HG03060 (cell line): Measurements from ENCODE around the gene ICOSLG.
"Not testable (repeated sequence)": the region's sequence is repeated elsewhere in the genome, so short reads cannot be mapped to it uniquely, and the experiment has no call there.

Experiments
- ATAC-seq: cut with Tn5 transposase; IDR thresholded peaks from one replicate; pipeline ENCODE4 v1.9.1; 2021; ENCODE audit warnings: low read depth, moderate number of reproducible peaks; ENCODE audit not compliant: unreplicated experiment

The ICOSLG gene

DNA sequence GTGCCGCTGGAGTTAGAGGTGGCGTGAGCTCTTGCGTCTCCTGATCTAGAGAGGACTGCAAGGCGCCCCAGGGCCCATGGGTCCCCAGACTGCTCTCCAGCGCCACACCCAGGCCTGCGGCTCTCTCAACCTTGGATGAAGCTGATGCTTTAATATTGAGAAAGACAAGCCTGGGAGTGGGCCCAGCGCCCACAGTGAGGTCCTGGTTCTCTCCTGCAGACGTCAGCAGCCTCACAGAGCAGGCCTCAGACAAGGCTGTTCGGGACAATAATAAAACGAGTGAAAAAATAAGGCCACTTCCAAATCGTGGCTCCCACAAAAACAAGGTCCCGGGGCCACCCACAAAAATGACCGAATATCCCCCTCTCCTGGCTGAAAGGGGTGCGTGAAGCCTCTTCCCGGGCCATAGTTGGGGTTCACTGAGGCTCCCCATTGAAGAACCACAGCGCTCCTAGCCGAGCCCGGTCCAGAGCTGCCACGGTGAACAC lies 27.0 kb upstream of the ICOSLG start:
- no peak for ATAC-seq

DNA sequence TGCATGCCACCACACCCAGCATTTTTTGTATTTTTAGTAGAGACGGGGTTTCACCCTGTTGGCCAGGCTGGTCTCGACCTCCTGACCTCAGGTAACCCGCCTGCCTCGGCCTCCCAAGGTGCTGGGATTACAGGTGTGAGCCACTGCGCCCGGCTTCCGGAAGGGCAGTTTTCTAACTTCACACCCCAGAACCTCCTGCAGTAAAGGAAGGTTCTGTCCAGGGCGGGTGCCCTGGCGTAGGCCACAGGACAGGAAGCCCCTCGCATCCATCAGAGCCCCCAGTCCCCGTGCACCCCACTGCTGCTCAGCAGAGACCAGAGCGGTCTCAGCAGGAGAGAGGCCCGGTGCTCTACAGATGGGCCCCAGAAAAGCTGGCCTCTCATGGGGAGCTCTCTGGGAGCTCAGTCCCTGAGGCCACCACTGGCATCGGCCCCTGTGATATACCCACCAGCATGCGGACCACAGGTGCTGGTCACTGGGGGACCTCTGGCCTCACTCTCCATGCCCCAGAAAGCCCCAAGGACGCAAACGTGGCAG lies 25.1 kb upstream of the ICOSLG start:
- ATAC-seq: no peak

DNA sequence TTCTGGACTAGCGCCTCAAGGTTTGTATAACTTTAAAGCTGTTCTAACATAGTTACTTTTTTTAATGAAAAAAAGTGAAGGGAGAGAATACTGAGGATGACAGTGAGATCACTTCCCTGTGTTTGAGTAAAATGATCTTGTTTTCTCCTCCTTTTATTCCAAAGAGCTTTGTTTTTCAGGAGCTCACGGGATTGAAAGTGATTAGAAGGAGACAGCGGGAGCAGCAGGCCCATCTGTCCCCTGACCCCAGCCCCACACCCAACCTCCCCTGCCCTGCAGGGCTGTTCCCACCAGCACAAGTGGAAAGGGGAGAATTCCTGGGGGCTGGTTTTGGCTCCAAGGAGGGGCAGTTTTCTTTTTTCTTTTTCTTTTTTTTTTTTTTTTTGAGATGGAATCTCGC lies 23.0 kb upstream of the ICOSLG start:
- ATAC-seq: no peak

DNA sequence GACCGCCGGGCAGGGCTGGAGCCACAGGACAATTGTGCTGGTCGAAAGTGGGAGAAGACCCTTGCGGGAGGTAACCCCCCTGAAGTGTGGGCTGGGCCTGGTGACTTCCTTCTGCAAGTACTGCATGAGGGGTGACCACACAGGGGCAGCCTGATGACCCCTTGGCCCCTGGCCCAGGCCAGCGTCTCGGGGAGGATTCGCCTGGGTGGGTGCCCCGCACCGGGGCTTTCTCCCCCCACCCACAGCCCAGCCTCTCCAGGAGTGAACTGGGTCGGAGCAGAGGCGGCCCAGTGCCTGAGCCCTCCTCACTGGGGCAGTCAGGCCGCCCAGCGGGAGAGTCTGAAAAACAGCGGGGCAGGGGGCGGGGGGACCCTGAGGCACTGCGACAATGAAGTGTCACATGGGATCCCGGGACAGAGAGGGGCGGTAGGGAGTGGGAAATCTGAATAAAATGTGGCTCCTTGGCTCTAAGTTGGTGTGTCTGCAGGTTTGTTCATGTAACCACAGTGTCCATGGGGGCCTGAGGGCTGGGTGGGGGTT lies 22.5 kb upstream of the ICOSLG start:
- no peak for ATAC-seq

DNA sequence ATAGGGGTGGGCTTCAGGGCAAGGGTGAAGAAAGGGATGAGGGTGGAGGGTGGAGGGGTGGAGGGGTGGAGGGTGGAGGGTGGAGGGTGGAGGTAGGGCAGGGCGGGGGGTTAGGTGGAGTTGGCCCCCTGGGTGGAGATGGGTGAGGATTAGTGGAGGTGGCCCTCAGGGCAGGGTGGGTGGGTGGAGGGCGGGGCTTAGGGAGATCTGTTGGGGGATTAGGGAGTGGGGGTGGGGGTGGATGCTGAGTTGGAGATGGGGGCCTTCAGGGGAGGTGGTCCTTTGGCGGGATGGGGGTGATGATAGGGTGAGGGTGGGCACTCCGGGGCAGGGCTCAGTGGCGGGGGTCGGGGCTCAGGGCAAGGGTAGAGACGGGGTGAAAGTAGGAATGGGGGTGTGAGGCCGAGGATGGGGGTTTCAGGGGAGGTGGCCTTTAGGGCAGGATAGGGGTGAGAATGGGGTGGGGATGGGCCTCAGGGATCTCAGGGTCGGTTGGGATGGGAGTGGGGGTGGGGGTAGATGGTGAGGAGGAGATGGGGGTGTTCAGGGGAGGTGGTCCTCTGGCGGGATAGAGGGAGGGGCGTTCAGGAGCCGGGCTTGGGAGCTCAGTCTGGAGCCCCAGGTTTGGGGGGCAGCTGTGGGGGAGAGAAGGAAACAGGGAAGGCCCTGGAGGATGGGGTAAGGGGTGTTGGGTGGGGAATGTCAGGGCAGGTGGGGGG lies 21.8 kb upstream of the ICOSLG start:
- no peak for ATAC-seq

DNA sequence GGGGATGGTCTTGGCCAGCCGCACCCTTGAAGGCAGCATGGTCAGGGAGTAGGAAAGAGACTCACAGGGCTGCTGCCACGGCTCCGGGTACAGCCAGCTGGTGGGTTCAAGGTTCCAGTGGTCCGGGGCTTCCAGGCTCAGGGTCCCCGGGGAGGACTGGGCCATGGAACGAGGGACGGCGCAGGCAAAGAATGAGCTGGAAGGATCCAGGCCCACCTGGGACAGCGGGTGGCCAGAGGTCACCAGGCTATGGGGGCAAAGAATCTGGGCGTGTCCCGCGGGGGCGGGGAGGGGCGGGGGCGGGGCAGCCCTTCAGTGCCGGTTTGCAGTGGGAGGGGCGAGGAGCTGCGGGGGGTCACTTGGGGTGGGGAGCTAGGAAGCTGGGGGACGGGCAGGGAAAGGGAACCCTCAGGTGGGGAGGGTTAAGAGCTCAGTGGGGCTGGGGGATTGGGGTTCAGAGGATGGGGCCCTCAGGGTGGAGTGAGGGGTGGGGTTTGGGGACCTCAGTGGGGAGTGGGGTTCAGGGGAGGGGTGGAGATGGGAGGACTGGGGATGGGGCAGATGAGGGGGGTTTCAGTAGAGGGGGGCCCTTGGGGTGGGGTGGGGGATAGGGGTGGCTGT lies 21.0 kb upstream of the ICOSLG start, which contains the start of gene DNMT3L:
Gene DNMT3L (minus strand): TSS at position 223 of the 621 bp plus-strand sequence. CDS start 638 bp downstream, outside the sequence.
- no peak for ATAC-seq

DNA sequence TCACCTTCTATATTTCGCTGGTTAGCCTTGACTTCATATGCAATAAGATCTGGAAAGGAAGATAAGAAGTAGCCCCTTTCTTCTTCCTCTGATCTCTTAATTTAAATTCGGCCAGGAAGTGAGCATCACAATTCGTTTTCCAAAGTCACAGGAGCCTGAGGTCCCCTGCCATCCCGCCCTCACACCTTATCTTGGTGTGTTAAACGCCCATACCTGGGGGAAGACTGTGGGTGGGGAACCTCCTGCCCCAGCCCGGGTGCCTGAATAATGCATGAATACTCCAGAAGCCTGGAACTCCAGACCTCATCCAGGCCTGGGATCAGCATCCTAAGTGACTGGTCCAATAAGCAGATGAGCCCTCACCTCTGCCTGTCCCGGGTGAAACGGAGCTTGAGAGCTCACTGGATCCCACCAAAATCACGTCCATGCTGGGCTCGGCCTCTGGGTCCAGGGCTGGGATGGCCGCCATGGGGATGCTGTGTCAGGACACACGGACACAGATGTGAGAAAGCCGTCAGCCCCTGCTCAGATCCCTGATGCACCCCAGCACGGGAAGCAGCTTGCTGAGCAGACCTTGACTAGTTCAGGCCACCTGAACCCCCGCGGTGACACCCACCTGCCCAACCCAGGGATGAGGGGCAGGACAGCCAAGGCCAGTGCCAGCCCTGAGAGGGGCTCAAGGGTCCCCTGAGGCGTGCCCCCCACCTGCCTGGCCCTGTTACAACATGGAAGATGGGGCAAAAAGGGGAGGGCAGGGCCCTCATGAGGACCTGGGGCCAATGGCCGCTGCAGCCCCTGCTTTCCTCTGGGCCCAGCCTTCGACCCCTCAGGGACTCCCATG lies 20.3 kb upstream of the ICOSLG start:
- no peak for ATAC-seq

DNA sequence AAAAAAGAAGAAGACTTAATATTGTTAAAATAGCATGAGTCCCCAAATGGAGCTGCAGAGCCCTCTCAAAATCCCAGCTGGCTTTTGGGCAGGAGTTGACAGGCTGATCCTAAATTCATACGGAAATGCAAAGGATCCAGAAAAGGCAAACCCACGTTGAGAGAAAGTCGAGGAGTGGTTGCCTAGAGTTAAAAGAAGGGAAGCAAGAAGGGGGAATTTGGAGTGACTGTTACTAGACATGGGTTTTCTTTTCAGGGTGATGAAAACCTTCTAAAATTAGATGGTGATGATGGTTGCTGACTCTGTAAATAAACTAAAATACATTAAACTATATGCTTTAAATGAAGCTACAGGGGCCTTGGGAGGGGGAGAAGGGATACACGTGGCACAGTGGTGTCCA lies 19.3 kb upstream of the ICOSLG start:
- ATAC-seq: no peak

DNA sequence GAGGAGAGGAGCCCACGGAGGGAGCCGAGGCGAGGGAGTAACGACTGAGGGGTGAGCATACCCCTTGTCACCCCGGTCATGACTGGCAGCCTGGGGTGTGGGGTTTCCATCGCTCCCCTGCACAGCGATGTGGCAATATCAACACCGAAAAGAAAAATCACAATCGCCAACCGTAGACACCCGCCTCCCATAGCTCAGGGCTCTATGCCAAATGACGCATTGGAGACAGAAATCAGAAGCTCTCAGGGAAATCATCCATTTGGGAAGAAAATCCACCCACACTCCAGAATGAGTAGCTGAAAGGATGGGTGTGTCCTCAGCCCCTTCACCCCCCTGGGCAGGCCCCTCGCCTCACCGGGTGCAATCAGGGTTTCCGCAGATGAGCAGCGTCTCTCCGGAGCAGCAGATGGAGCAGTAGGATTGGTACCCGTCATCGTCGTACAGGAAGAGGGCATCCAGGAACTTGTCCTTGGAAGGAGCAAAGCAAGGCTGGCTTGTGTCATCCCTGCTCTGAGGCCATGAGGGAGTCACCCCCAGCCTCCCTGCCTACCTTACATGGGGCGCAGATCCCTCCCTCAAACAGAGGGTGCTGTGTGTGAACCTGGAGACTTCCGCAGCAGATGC lies 18.5 kb upstream of the ICOSLG start:
- no peak for ATAC-seq

DNA sequence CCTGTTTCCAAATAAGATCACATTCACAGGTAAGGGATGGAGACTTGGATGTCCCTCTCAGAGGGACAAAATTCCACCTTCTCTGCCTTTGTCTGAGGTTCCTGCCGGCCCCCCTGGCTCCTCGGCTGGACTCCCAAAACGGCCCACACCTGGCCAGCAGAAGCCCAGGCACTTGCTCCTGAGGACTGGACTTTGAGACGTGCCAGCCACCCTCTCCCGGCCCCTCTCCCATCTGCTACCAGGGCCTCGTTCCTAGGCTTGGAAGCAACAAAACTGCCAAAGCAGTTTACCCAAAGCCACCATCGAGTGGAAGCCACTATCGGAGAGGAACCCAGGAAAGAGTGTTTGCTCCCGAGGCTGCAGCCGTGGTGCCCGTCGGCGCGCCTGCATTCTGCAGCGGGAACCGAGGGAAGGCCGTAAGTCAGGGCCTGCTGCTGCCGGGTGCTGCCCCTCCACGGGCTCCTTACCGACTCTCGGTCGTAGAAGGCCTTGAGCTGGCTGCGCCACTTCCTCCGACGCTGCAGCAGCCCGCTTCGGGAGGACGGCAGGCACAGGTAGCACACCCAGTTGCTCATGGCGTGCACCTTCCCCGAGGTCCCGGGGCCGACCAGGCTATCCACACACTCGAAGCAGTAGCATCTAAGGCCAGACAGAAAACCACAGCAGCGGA lies 17.4 kb upstream of the ICOSLG start:
- no peak for ATAC-seq

DNA sequence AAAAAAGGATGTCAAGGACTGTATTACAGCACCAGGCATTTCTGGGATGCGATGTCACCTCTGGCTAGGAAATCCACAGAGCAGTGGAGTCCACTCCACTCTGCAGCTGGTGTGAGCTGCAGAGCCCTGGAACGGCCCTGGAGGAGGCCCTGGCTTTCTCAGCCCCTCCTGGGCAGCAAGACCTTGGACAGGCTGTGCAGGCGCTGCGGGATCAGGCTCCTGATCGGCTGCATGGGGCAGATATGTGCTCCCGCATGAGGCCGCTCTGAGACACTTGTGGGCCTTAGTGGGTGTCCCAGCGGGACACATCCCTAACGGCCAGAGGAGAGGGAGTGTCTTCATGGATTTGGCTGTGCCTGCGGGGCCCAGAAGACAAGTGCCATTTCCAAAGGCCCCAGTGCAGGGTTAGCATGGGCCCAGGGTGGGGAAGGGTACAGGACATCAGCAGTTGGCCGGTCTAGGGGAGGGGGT lies 14.8 kb upstream of the ICOSLG start:
- no peak for ATAC-seq

DNA sequence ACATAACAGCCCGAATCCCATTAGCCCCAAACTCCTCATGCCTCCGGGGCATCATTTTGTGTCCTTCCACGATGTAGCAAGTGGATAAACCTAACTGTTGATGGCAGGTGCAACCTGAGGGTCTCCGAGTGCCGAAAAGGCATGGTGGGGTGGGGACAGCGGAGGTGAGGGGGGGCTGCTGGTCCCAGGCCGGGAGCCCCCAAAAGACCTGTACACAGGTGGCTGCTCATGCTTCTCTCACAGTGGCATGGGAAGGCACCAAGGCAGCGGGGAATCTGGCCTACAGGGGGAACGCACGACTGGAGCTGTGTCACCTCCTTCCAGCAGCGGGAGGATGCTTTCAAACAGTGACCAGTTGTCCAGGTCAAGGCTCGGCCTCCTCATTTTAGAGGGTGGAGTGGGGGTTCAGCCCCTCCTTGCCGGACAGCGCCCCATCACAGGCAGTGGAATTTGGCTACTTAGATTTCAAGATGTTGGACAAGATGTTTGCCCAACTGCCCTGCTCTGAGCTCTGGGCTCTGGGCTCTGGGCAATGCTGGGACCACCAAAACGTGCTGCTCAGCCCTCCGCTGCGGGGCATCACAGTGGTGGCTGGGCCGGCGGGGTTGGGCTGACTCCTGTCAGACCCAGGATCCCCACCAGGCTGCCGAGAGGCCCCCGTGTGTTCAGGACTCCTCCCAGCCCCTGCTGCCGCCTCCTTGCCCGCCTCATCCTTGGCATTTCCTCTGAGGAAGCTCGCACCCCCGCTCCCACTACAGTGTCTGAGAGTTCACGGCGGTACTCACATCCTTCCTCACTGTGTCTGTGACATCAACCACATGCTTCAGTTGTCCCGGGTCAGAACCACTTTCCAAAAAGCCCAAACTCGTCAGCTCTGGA lies 13.3 kb upstream of the ICOSLG start:
- no peak for ATAC-seq

DNA sequence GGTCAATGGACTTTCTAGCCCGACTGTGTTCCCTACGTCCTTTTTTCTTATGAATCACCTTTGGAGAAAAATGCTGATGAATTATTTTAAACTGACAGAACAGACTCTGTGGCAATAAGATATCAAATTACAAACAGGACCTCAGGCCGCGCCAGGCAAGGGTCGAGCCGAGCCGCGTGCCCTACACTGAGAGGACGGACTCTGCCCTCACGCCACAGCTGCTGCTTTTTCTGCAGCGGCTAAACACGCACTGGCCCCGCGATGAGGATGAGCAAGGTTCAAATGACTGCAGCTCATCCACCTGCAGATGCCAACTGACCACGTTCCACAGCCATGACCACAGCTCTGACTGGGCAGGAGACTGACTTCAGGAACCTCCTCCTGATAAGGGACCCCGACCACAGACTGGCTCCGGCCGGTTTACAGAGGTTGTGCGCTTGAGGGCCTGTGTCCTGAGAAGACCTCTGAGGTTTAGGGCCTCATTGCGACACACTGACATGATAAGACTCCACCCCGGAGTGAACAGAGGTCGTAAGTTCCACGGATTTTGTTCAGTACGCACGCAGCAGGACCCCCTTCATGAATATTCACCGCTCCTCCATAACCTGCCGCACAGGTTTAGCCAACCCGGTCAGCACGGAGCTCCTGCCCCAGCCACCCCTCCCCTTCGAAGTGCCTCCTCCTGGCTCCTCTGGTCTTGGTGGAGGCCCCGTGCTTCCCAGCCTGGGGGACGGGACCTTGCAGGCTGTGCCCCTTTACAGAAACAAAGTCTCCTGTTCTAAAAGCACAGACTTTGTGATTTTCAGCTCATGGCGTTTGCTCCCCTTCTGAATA lies 8.7 kb upstream of the ICOSLG start:
- ATAC-seq: not testable (repeated sequence)

DNA sequence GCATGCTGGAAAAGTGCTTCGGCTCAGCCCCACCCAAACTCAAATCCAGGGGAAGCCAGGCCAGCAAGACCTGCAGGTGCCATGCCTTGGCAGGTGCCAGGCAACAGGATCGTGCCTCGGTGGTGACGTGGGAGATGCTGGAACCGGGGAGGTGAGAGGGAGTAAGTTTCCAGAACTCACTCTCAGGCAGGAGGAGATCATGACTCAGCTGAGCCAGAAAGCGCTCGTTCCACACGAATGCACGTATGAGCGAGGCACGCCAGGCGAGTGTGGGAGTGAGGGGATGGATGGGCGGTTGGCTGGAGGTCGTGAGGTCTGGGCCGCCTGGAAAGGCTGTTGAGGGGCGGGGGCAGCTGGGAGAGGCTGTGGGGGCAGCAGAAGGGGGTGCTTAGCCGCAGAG lies 7.2 kb upstream of the ICOSLG start:
- ATAC-seq: not testable (repeated sequence)

DNA sequence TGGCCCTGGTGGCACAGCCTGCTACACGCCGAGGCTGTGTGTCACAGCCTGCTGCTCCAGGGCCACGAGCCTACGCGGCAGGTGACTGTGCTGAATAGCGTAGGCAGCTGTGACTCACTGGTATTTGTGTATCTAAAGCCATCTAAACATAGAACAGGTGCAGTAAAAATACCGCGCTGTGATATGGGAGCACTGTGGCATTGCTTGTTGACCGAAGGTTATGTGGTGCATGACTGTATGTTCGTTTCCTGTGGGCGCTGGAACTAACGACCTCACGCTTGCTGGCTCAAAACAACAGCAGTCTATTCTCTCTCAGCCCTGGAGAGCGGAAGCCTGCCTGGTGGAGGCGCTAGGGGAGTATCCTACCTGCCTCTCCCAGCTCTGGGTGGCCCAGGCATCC lies 3.2 kb upstream of the ICOSLG start:
- peak; percentile 65 for ATAC-seq

DNA sequence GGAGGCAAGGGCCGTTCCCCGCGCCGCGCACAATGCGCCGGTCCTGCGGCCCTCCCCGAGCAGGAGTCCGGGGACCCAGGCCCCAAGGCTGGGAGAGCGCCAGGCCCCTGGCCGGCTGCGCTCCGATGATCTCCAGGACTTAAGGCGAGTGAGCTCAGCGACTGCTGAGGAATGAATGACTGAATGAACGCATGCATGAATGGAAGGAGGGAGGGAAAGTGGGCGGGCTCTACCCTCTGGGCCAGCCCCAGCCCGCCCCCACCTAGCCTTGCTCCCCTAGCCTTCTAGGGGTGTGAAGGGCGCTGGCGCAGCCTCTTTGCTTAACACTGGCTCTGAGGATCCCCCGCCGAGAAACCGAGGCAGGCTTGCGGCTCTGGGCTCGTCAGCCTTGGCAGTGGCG lies 538 bp upstream of the ICOSLG start:
- ATAC-seq: not testable (repeated sequence)

DNA sequence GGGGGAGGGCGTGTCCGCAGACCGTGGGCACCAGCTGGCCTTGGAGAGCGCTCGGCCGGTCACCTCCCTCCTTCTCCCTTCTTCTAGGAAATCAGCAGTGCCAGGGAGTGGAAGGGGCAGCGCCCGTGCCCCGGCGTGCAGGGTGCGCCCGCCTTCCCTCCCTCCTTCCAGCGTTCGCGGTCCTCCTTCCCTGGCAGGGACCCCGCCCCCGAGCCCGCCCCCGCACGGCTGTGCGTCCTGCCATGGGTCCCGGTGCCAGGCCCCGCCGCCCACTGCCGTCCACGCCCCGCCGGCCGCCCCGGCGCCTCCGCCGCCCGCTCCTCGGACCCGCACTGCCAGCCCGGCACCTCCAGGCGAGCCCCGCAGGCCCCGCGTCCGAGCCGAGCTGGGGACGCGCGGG lies 390 bp downstream of the ICOSLG start:
- ATAC-seq: not testable (repeated sequence)

DNA sequence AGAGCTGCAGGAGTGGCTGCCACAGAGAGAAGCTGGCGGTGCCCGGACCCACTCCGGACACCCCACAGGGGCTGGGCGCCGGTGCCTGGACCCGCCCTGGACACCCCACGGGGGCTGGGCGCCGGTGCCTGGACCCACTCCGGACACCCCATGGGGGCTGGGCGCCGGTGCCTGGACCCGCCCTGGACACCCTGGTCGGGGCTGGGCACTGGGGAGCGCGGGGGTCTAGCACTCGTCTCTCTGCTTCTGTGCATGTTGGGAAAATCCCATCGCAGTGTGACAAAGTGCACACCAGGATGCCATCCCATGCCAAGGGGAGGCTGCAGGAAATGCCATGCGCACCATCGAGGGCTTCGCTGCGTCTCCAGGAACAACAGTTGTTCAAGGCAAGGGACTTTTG lies 11.2 kb downstream of the ICOSLG start:
- not testable (repeated sequence) for ATAC-seq
